Kidney capillary endothelial cell (primary cell): Measurements from ENCODE around the gene RALGDS.

ENCODE experiments used
- DNase-seq: peaks from one replicate; pipeline ENCODE4 v3.0.0-alpha.2; 2018; ENCODE audit warnings: low spot score

Gene RALGDS

GRCh38 chr9:133051281-133051900, 69.6 kb downstream of the RALGDS start:
- DNase-seq, result no peak

- DNase-seq, result no peak
Measured at GRCh38 chr9:133050781-133051180, 70.3 kb downstream of the RALGDS start.

- no peak for DNase-seq
Measured at GRCh38 chr9:133050142-133050541, 70.9 kb downstream of the RALGDS start.

- no peak for DNase-seq
Measured at GRCh38 chr9:133049043-133049442, 72.0 kb downstream of the RALGDS start.

GRCh38 chr9:133048595-133048994, 72.4 kb downstream of the RALGDS start:
- peak; percentile 15 for DNase-seq
